Suprapubic skin (tissue), 3 donors: ENCODE results near the gene MANEA.

Source experiments
- CTCF ChIP-seq, 2 donors: fragments of 200-600 bp in 1 of 2; fragments of 450-650 bp in 1 of 2; sonication (generic) in 1 of 2; IDR thresholded peaks; one replicate each; pipeline ENCODE4 v1.5.1; 2016 to 2019; ENCODE audit warnings: antibody characterized with exemption in 2 of 2, mild to moderate bottlenecking in 1 of 2, moderate library complexity in 1 of 2
- POLR2AphosphoS5 ChIP-seq, 3 donors: sonication (generic); formaldehyde crosslinking; IDR thresholded peaks; one replicate each; pipeline ENCODE4 v1.6.1; 2017; ENCODE audit warnings: antibody characterized with exemption in 3 of 3

GRCh38 chr6:95545226-95545625, 32.1 kb upstream of the MANEA start:
- no peak for TF ChIP-seq POLR2AphosphoS5 (IDR thresholded peaks at IDR 0.05)
- TF ChIP-seq CTCF (IDR thresholded peaks at IDR 0.05) = no peak
